SK-N-SH treated with all-trans-retinoic acid at 6 μM for 48 hours (cell line): ENCODE measurements around the gene NCK2.

Experiments
- ATAC-seq: fragments of 200-7000 bp; cut with Tn5 transposase; 3 replicates; pipeline ENCODE4 v1.9.1; 2020; ENCODE audit warnings: mild to moderate bottlenecking, moderate library complexity
- ARNTL ChIP-seq: fragments of 450-650 bp; formaldehyde crosslinking; IDR thresholded peaks from 2 replicates; pipeline ENCODE4 v1.5.0; 2020; ENCODE audit warnings: low read depth, mild to moderate bottlenecking, moderate library complexity, borderline replicate concordance
- BACH2 ChIP-seq: fragments of 250-450 bp; sonication (Bioruptor Pico); IDR thresholded peaks from 2 replicates; pipeline ENCODE4 v1.9.0; 2021; ENCODE audit warnings: mild to moderate bottlenecking, borderline replicate concordance
- CSDC2 ChIP-seq: fragments of 250-450 bp; sonication (Bioruptor Pico); IDR thresholded peaks from 2 replicates; pipeline ENCODE4 v1.5.0; 2020; ENCODE audit warnings: mild to moderate bottlenecking, moderate library complexity
- ESRRG ChIP-seq: fragments of 250-450 bp; sonication (Bioruptor Pico); IDR thresholded peaks from 2 replicates; pipeline ENCODE4 v1.6.1; 2021; ENCODE audit warnings: mild to moderate bottlenecking
- GLIS3 ChIP-seq: fragments of 250-450 bp; sonication (Bioruptor Pico); IDR thresholded peaks from 2 replicates; pipeline ENCODE4 v1.5.0; 2020; ENCODE audit warnings: mild to moderate bottlenecking, moderate library complexity
- ISL1 ChIP-seq: fragments of 250-450 bp; sonication (Bioruptor Pico); IDR thresholded peaks from 2 replicates; pipeline ENCODE4 v2.1.2; 2022; ENCODE audit warnings: mild to moderate bottlenecking, moderate library complexity
- OSR1 ChIP-seq: fragments of 250-450 bp; sonication (Bioruptor Pico); IDR thresholded peaks from 2 replicates; pipeline ENCODE4 v1.8.0; 2022; ENCODE audit warnings: moderate library complexity, mild to moderate bottlenecking, inconsistent platforms
- PPARA ChIP-seq: fragments of 250-450 bp; sonication (Bioruptor Pico); IDR thresholded peaks from 2 replicates; pipeline ENCODE4 v1.5.0; 2020; ENCODE audit warnings: mild to moderate bottlenecking, borderline replicate concordance
- RARB ChIP-seq: fragments of 250-450 bp; sonication (Bioruptor Pico); IDR thresholded peaks from 2 replicates; pipeline ENCODE4 v1.8.0; 2021; ENCODE audit warnings: mild to moderate bottlenecking, moderate library complexity
- SNAI2 ChIP-seq: fragments of 250-450 bp; sonication (Bioruptor Pico); IDR thresholded peaks from 2 replicates; pipeline ENCODE4 v1.5.0; 2020; ENCODE audit warnings: mild to moderate bottlenecking, moderate library complexity
- TCF4 ChIP-seq: fragments of 250-450 bp; sonication (Bioruptor Pico); IDR thresholded peaks from 2 replicates; pipeline ENCODE4 v1.8.0; 2021; ENCODE audit warnings: mild to moderate bottlenecking, moderate library complexity, borderline replicate concordance
- TOX ChIP-seq: fragments of 250-450 bp; sonication (Bioruptor Pico); IDR thresholded peaks from 2 replicates; pipeline ENCODE4 v1.8.0; 2021; ENCODE audit warnings: mild to moderate bottlenecking, moderate library complexity, borderline replicate concordance
- ZC3H10 ChIP-seq: fragments of 250-450 bp; sonication (Bioruptor Pico); IDR thresholded peaks from 2 replicates; pipeline ENCODE4 v1.5.1; 2021; ENCODE audit warnings: mild to moderate bottlenecking, moderate library complexity
- ZFP30 ChIP-seq: fragments of 450-650 bp; formaldehyde crosslinking; IDR thresholded peaks from 2 replicates; pipeline ENCODE4 v1.5.0; 2022; ENCODE audit warnings: mild to moderate bottlenecking, moderate library complexity
- ZNF565 ChIP-seq: fragments of 450-650 bp; formaldehyde crosslinking; conservative IDR thresholded peaks from 2 replicates; pipeline ENCODE4 v1.5.0; 2020; ENCODE audit warnings: low read depth, mild to moderate bottlenecking, moderate library complexity
- ZNF70 ChIP-seq: fragments of 450-650 bp; formaldehyde crosslinking; IDR thresholded peaks from 2 replicates; pipeline ENCODE4 v1.5.0; 2020; ENCODE audit warnings: mild to moderate bottlenecking, moderate library complexity
- ZNF8 ChIP-seq: fragments of 450-650 bp; formaldehyde crosslinking; IDR thresholded peaks from 2 replicates; pipeline ENCODE4 v1.5.0; 2020; ENCODE audit warnings: mild to moderate bottlenecking, moderate library complexity
- TF ChIP-seq, protein P1 (sequence below): fragments of 250-450 bp; sonication (Bioruptor Pico); IDR thresholded peaks from 2 replicates; pipeline ENCODE4 v1.5.1; 2020; ENCODE audit warnings: low read depth, mild to moderate bottlenecking, moderate library complexity
- TF ChIP-seq, protein P2 (sequence below): fragments of 250-450 bp; sonication (Bioruptor Pico); IDR thresholded peaks from 2 replicates; pipeline ENCODE4 v1.8.0; 2021; ENCODE audit warnings: low read depth, mild to moderate bottlenecking, moderate library complexity, borderline replicate concordance
- TF ChIP-seq, protein P3 (sequence below): fragments of 250-450 bp; sonication (Bioruptor Pico); IDR thresholded peaks from 2 replicates; pipeline ENCODE4 v1.8.0; 2020; ENCODE audit warnings: mild to moderate bottlenecking, moderate library complexity, borderline replicate concordance
- TF ChIP-seq, protein P4 (sequence below): fragments of 250-450 bp; sonication (Bioruptor Pico); IDR thresholded peaks from 2 replicates; pipeline ENCODE4 v1.5.1; 2021; ENCODE audit warnings: mild to moderate bottlenecking, moderate library complexity
- TF ChIP-seq, protein P5 (sequence below): fragments of 250-450 bp; sonication (Bioruptor Pico); IDR thresholded peaks from 2 replicates; pipeline ENCODE4 v1.5.0; 2020; ENCODE audit warnings: mild to moderate bottlenecking, moderate library complexity

The NCK2 gene

DNA sequence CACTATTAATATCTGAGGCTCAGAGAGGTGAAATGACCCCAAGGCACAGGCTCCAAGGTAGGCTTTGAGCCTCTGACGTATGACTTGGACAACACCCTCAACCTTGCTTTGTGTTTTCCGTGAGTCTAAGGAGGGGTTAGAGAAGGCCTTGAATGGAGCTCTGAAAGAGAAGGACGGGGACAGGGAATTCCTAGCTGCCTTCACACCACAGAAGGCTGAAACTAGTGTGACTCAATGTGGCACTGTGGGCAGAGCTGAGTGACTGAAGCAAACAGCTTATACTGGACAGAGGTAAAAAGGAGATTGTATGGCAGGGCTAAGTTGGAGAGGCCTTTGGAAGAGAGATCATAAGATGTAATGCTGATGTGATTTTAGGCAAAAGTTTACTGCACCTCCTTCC lies 3.5 kb upstream of the NCK2 start (continued):
- TF ChIP-seq, protein P1, sequence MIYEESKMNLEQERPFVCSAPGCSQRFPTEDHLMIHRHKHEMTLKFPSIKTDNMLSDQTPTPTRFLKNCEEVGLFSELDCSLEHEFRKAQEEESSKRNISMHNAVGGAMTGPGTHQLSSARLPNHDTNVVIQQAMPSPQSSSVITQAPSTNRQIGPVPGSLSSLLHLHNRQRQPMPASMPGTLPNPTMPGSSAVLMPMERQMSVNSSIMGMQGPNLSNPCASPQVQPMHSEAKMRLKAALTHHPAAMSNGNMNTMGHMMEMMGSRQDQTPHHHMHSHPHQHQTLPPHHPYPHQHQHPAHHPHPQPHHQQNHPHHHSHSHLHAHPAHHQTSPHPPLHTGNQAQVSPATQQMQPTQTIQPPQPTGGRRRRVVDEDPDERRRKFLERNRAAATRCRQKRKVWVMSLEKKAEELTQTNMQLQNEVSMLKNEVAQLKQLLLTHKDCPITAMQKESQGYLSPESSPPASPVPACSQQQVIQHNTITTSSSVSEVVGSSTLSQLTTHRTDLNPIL (CRISPR knock-in tag), result no peak

DNA sequence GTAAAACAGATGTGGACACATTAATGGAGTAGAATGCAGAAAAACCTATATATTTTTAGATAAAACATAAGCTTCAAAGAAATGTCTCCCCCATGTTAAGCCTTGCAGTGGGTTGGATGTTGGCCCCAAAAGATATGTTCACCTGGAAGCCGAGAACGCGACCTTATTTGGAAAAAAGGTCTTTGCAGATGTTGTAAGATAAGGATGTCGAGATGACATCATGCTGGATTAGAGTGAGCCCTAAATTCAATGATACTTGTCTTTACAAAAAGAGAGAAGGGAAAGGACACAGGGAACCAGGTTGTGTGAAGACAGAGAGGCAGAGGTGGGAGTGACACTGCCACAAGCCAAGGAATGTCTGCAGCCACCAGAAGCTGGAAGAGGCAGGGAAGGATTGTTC lies 3.1 kb upstream of the NCK2 start:
- ATAC-seq, result no peak
- TF ChIP-seq SNAI2 (CRISPR knock-in tag) (no peak), ZNF8 (CRISPR knock-in tag) (no peak), ZNF565 (CRISPR knock-in tag) (no peak), TOX (CRISPR knock-in tag) (no peak), TCF4 (CRISPR knock-in tag) (no peak), PPARA (CRISPR knock-in tag) (no peak), ISL1 (CRISPR knock-in tag) (no peak), ARNTL (CRISPR knock-in tag) (no peak), OSR1 (CRISPR knock-in tag) (no peak), CSDC2 (CRISPR knock-in tag) (no peak), ZC3H10 (CRISPR knock-in tag) (no peak), ZNF70 (no peak), BACH2 (CRISPR knock-in tag) (no peak), RARB (CRISPR knock-in tag) (no peak)
- TF ChIP-seq, protein P2, sequence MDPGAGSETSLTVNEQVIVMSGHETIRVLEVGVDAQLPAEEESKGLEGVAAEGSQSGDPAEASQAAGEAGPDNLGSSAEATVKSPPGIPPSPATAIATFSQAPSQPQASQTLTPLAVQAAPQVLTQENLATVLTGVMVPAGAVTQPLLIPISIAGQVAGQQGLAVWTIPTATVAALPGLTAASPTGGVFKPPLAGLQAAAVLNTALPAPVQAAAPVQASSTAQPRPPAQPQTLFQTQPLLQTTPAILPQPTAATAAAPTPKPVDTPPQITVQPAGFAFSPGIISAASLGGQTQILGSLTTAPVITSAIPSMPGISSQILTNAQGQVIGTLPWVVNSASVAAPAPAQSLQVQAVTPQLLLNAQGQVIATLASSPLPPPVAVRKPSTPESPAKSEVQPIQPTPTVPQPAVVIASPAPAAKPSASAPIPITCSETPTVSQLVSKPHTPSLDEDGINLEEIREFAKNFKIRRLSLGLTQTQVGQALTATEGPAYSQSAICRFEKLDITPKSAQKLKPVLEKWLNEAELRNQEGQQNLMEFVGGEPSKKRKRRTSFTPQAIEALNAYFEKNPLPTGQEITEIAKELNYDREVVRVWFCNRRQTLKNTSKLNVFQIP, result no peak
- TF ChIP-seq, protein P3, sequence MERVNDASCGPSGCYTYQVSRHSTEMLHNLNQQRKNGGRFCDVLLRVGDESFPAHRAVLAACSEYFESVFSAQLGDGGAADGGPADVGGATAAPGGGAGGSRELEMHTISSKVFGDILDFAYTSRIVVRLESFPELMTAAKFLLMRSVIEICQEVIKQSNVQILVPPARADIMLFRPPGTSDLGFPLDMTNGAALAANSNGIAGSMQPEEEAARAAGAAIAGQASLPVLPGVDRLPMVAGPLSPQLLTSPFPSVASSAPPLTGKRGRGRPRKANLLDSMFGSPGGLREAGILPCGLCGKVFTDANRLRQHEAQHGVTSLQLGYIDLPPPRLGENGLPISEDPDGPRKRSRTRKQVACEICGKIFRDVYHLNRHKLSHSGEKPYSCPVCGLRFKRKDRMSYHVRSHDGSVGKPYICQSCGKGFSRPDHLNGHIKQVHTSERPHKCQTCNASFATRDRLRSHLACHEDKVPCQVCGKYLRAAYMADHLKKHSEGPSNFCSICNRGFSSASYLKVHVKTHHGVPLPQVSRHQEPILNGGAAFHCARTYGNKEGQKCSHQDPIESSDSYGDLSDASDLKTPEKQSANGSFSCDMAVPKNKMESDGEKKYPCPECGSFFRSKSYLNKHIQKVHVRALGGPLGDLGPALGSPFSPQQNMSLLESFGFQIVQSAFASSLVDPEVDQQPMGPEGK (CRISPR knock-in tag), result no peak
- TF ChIP-seq, protein P4, sequence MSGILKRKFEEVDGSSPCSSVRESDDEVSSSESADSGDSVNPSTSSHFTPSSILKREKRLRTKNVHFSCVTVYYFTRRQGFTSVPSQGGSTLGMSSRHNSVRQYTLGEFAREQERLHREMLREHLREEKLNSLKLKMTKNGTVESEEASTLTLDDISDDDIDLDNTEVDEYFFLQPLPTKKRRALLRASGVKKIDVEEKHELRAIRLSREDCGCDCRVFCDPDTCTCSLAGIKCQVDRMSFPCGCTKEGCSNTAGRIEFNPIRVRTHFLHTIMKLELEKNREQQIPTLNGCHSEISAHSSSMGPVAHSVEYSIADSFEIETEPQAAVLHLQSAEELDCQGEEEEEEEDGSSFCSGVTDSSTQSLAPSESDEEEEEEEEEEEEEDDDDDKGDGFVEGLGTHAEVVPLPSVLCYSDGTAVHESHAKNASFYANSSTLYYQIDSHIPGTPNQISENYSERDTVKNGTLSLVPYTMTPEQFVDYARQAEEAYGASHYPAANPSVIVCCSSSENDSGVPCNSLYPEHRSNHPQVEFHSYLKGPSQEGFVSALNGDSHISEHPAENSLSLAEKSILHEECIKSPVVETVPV (CRISPR knock-in tag), result no peak
- TF ChIP-seq, protein P1 (CRISPR knock-in tag), result no peak

DNA sequence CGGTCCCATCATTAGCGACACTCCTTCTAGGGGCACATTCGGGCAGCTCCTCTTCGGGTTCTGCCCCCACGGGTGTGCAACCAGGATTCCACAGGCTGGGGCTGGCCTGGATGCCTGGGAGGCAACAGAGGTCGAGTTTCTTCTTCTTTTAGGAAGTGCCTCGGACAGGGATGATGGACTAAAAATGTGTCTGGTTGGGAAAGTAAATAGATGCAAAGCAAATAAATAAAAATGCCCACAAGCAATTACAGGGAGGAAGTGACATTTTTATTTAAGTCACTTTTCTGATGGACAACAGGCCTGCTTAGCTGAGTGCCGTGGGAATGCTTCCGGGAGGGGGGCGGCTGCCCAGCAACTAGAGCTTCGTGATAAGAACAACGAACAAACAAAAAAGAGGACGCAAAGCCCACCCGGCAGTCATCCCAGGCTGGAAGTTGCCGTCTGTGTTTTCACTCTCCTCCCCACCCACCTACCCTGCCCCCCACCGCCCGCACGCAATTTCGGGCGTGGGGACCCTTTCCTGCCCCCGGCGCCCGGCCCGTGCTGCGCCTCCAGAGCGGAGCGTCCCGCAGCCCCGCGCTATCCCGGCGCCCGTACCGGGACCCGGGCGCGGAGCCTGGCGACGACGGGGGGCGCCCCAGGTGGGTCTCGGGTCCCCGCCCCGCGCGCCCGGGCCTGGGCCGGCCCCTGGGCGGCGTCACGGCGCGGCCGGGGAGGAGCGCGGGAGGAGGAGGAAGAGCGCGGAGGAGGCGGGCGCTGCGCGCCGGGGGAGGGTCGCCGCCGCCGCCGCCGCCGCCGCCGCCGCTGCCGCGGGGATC lies 412 bp upstream of the NCK2 start:
- peak; percentile 79 for ATAC-seq
- TF ChIP-seq ZFP30 (CRISPR knock-in tag) (no peak), ESRRG (CRISPR knock-in tag) (no peak), OSR1 (CRISPR knock-in tag) (no peak), BACH2 (CRISPR knock-in tag) (no peak), ISL1 (CRISPR knock-in tag) (no peak), TOX (CRISPR knock-in tag) (no peak), GLIS3 (no peak), CSDC2 (CRISPR knock-in tag) (no peak)
- TF ChIP-seq, protein P5, sequence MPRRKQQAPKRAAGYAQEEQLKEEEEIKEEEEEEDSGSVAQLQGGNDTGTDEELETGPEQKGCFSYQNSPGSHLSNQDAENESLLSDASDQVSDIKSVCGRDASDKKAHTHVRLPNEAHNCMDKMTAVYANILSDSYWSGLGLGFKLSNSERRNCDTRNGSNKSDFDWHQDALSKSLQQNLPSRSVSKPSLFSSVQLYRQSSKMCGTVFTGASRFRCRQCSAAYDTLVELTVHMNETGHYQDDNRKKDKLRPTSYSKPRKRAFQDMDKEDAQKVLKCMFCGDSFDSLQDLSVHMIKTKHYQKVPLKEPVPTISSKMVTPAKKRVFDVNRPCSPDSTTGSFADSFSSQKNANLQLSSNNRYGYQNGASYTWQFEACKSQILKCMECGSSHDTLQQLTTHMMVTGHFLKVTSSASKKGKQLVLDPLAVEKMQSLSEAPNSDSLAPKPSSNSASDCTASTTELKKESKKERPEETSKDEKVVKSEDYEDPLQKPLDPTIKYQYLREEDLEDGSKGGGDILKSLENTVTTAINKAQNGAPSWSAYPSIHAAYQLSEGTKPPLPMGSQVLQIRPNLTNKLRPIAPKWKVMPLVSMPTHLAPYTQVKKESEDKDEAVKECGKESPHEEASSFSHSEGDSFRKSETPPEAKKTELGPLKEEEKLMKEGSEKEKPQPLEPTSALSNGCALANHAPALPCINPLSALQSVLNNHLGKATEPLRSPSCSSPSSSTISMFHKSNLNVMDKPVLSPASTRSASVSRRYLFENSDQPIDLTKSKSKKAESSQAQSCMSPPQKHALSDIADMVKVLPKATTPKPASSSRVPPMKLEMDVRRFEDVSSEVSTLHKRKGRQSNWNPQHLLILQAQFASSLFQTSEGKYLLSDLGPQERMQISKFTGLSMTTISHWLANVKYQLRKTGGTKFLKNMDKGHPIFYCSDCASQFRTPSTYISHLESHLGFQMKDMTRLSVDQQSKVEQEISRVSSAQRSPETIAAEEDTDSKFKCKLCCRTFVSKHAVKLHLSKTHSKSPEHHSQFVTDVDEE (CRISPR knock-in tag), result no peak
- TF ChIP-seq, protein P1 (CRISPR knock-in tag), result no peak
- TF ChIP-seq, protein P3 (CRISPR knock-in tag), result no peak
